GM18502 (cell line): ENCODE results near the gene DNASE1L1.
"Not testable (repeated sequence)": the region's sequence is repeated elsewhere in the genome, so short reads cannot be mapped to it uniquely, and the experiment has no call there.

Experiments
- ATAC-seq: cut with Tn5 transposase; IDR thresholded peaks from one replicate; pipeline ENCODE4 v1.9.1; 2021; ENCODE audit warnings: mild to moderate bottlenecking; ENCODE audit not compliant: unreplicated experiment, poor library complexity

The DNASE1L1 gene

GRCh38 chrX:154411981-154412340 is 2.9 kb upstream of the DNASE1L1 start:
- peak; percentile 59 for ATAC-seq

- peak; percentile 7 for ATAC-seq
Observed at GRCh38 chrX:154408659-154409221, 314 bp downstream of the DNASE1L1 start.

- ATAC-seq, result no peak
Observed at GRCh38 chrX:154404625-154405192, 4.3 kb downstream of the DNASE1L1 start.

- no peak for ATAC-seq
Observed at GRCh38 chrX:154403858-154404257, 5.2 kb downstream of the DNASE1L1 start.

- ATAC-seq, result no peak
Observed at GRCh38 chrX:154403192-154403591, 5.9 kb downstream of the DNASE1L1 start.

GRCh38 chrX:154402622-154403127 is 6.4 kb downstream of the DNASE1L1 start:
- no peak for ATAC-seq

GRCh38 chrX:154401918-154402621 is 7.0 kb downstream of the DNASE1L1 start:
- no peak for ATAC-seq

GRCh38 chrX:154401045-154401799 is 7.8 kb downstream of the DNASE1L1 start:
- ATAC-seq, result no peak

- ATAC-seq, result not testable (repeated sequence)
Observed at GRCh38 chrX:154400369-154400817, 8.7 kb downstream of the DNASE1L1 start.

- no peak for ATAC-seq
Observed at GRCh38 chrX:154399527-154400368, 9.3 kb downstream of the DNASE1L1 start.

- ATAC-seq, result no peak
Observed at GRCh38 chrX:154398668-154399526, 10.2 kb downstream of the DNASE1L1 start.

GRCh38 chrX:154397888-154398667 is 11.0 kb downstream of the DNASE1L1 start, which contains the start of gene RPL10:
Gene RPL10 (plus strand): TSS chrX:154398377. CDS start chrX:154398520, 143 bp downstream.
- ATAC-seq, result peak; percentile 68

- ATAC-seq, result peak; percentile 52
Observed at GRCh38 chrX:154396973-154397887, 11.8 kb downstream of the DNASE1L1 start.

- not testable (repeated sequence) for ATAC-seq
Observed at GRCh38 chrX:154396363-154396762, 12.7 kb downstream of the DNASE1L1 start.

- ATAC-seq, result peak; percentile 69
Observed at GRCh38 chrX:154389812-154390747, 19.0 kb downstream of the DNASE1L1 start.

GRCh38 chrX:154388649-154389048 is 20.4 kb downstream of the DNASE1L1 start:
- not testable (repeated sequence) for ATAC-seq
